GM12873 (cell line): ENCODE measurements around the gene PHTF1.

Source experiments
- CTCF ChIP-seq: IDR thresholded peaks from 2 replicates; pipeline ENCODE4 v1.5.1; 2012; ENCODE audit warnings: low read depth, mild to moderate bottlenecking, moderate library complexity, low read length, control low read depth; ENCODE audit not compliant: insufficient read depth; ENCODE audit errors: missing control alignments

Gene PHTF1

GRCh38 chr1:113648478-113648877 lies 110.8 kb downstream of the PHTF1 start:
- TF ChIP-seq CTCF = no peak

GRCh38 chr1:113647164-113647563 lies 112.1 kb downstream of the PHTF1 start:
- TF ChIP-seq CTCF = no peak
